GM10248 (cell line): ENCODE results near the gene PHF8.

Experiments
- CTCF ChIA-PET: fragments of 300-600 bp; sonication (Branson Sonifier 250); formaldehyde crosslinking; extraction: SDS; loops from one replicate; lab custom pipeline; 2021; ENCODE audit warnings: antibody characterized with exemption; lab: Yijun Ruan, JAX
- POLR2A ChIA-PET: fragments of 350-650 bp; sonication (Branson Sonifier 250); formaldehyde crosslinking; extraction: SDS; loops from one replicate; lab custom pipeline; 2020; ENCODE audit warnings: antibody characterized with exemption; lab: Yijun Ruan, JAX
- DNase-seq: peaks from one replicate; pipeline ENCODE4 v3.0.0; 2012; ENCODE audit errors: extremely low spot score
- CTCF ChIP-seq: IDR thresholded peaks from 2 replicates; pipeline ENCODE4 v1.5.1; 2012; ENCODE audit warnings: mild to moderate bottlenecking, low read depth; ENCODE audit errors: extremely low read depth, missing control alignments, control extremely low read depth

PHF8 gene

GRCh38 chrX:54044126-54044876, at the start of gene PHF8:
Gene PHF8, minus strand, starts transcription at chrX:54044473. Its CDS starts 1,745 bp downstream, at chrX:54042728.
- ChIA-PET CTCF (no interaction called here), POLR2A (interaction anchor here (0.5 kb wide), 1 partner anchor 248 kb away, joined by 3 read pairs; no protein-coding TSS in a partner anchor)
- peak; percentile 86 for DNase-seq
- no peak for TF ChIP-seq CTCF

GRCh38 chrX:54093571-54093970, 49.3 kb upstream of the PHF8 start:
- no peak for TF ChIP-seq CTCF
- ChIA-PET CTCF (interaction anchor here (1.0 kb wide), 1 partner anchor 9 kb away, joined by 3 read pairs; no protein-coding TSS in a partner anchor), POLR2A (no interaction called here)
- no peak for DNase-seq

GRCh38 chrX:54093159-54093558, 48.9 kb upstream of the PHF8 start:
- no peak for TF ChIP-seq CTCF
- ChIA-PET CTCF (no interaction called here), POLR2A (no interaction called here)
- DNase-seq, result no peak

GRCh38 chrX:54090880-54091279, 46.6 kb upstream of the PHF8 start:
- ChIA-PET CTCF (interaction anchor here (1.3 kb wide), 1 partner anchor 18 kb away, joined by 3 read pairs; no protein-coding TSS in a partner anchor), POLR2A (no interaction called here)
- DNase-seq, result no peak
- no peak for TF ChIP-seq CTCF

- CTCF ChIA-PET, result no interaction called here
- TF ChIP-seq CTCF, result no peak
- DNase-seq, result no peak
- POLR2A ChIA-PET, result no interaction called here
Observed at GRCh38 chrX:54089191-54089590, 44.9 kb upstream of the PHF8 start.

- CTCF ChIA-PET, result no interaction called here
- TF ChIP-seq CTCF, result no peak
- POLR2A ChIA-PET, result interaction anchor here (0.7 kb wide), 1 partner anchor 679 kb away, joined by 7 read pairs; no protein-coding TSS in a partner anchor
- no peak for DNase-seq
Observed at GRCh38 chrX:54087661-54088060, 43.4 kb upstream of the PHF8 start.
